ENCODE results near the gene HNRNPA2B1. TPM values are rescaled to one million over a fixed set of nuclear protein-coding genes. Genes with fewer than 3 reads are reported as not detected.

HNRNPA2B1 gene
- total RNA-seq, 1 donor from 2014 or later: 287 TPM

DNA sequence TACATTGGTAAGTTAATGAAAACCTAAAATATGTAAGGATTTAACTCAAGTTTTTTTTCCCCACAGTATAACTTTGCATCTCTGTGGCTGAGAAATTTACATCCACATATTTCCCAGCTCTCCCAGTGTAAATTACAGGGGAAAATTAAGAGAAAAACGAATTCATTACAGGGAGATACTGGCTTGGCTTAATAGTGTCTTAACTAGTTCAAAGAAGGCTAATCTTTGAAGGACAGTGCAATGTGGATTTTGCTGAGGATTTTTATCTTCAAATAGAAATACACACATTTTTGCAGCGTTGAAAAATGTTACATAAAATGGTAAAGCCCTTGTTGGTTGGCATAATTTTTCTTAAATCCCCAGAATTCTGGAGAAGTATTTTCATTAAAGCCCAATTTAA, 2.5 kb upstream of the HNRNPA2B1 start:
- peak overlapping the region; percentile 94 for H3K4me3 ChIP-seq (ENCODE audit: low read depth, low read length)
- no peak for DNase-seq (ENCODE audit: low read depth)
- TF ChIP-seq, protein P1, sequence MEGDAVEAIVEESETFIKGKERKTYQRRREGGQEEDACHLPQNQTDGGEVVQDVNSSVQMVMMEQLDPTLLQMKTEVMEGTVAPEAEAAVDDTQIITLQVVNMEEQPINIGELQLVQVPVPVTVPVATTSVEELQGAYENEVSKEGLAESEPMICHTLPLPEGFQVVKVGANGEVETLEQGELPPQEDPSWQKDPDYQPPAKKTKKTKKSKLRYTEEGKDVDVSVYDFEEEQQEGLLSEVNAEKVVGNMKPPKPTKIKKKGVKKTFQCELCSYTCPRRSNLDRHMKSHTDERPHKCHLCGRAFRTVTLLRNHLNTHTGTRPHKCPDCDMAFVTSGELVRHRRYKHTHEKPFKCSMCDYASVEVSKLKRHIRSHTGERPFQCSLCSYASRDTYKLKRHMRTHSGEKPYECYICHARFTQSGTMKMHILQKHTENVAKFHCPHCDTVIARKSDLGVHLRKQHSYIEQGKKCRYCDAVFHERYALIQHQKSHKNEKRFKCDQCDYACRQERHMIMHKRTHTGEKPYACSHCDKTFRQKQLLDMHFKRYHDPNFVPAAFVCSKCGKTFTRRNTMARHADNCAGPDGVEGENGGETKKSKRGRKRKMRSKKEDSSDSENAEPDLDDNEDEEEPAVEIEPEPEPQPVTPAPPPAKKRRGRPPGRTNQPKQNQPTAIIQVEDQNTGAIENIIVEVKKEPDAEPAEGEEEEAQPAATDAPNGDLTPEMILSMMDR (conservative IDR thresholded peaks at IDR 0.05; ENCODE audit: low read depth, low read length): no peak

DNA sequence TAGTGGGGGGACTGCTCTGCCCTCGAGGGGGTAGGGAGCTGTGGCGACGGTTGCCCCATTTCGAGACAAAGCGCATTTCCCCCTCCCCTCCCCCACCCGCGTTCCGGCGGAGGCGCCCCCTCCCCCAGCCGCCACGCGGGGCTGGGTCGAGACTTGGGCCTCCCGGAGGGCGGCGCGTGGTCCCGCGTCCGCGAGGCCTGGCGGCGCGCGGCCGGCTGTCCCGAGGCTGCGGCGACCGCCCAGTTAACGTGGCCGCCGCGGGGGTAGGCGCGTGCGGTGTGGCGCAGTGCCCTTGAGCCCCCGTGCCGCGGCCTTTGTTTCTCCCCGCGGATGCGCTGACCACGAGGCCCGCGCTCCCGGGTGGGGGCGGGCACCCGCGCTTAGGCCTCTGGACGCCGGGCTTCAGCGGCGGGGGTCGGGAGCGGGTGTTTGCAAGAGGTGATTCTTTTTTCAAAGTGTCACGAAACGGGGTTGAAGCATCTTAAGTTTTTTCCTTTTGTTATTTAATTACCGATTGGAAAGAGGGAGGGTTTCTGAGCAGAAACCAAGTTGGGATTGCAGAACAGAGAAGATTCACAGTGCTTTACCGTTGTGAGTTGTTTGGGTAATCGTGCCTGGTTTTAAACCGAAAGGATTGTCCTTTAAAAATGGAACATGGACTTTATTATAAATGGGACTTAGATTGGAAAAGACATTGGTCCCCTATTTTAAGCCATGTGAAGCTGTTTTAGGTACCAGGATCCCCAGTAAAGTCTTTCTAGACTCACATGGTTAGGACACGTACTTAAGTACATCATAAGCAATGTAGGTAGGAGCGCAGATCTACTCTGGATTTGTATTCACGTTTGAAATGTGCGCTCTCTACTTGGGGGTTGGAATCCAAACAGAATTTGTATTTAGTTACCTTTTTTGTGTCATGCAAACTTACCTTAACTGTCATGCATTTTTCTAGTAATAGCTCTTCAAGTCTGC, 1.8 kb upstream of the HNRNPA2B1 start:
- DNase-seq (ENCODE audit: low read depth): no peak
- H3K4me3 ChIP-seq (ENCODE audit: low read depth, low read length): peak overlapping the region; percentile 94
- TF ChIP-seq, protein P1 (conservative IDR thresholded peaks at IDR 0.05; ENCODE audit: low read depth, low read length): no peak

DNA sequence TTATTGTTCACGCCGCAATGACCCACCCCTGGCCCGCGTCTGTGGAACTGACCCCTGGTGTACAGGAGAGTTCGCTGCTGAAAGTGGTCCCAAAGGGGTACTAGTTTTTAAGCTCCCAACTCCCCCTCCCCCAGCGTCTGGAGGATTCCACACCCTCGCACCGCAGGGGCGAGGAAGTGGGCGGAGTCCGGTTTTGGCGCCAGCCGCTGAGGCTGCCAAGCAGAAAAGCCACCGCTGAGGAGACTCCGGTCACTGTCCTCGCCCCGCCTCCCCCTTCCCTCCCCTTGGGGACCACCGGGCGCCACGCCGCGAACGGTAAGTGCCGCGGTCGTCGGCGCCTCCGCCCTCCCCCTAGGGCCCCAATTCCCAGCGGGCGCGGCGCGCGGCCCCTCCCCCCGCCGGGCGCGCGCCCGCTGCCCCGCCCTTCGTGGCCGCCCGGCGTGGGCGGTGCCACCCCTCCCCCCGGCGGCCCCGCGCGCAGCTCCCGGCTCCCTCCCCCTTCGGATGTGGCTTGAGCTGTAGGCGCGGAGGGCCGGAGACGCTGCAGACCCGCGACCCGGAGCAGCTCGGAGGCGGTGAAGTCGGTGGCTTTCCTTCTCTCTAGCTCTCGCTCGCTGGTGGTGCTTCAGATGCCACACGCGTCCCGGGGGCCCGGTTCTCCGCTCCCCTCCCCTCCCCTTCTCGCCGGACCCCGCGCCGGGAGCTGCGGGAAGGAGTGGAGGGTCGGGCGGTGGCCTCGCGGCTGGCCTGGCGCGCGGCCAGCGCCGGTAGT, 887 bp upstream of the HNRNPA2B1 start, which contains the start of gene CBX3:
TSS of gene CBX3 (plus strand) at position 499 of the 772 bp plus-strand sequence. CDS start 1,254 bp downstream, outside the sequence.
- peak within 1 kb of the TSS; percentile 94 for H3K4me3 ChIP-seq (ENCODE audit: low read depth, low read length)
- TF ChIP-seq, protein P1 (conservative IDR thresholded peaks at IDR 0.05; ENCODE audit: low read depth, low read length): no peak
- no peak for DNase-seq (ENCODE audit: low read depth)

DNA sequence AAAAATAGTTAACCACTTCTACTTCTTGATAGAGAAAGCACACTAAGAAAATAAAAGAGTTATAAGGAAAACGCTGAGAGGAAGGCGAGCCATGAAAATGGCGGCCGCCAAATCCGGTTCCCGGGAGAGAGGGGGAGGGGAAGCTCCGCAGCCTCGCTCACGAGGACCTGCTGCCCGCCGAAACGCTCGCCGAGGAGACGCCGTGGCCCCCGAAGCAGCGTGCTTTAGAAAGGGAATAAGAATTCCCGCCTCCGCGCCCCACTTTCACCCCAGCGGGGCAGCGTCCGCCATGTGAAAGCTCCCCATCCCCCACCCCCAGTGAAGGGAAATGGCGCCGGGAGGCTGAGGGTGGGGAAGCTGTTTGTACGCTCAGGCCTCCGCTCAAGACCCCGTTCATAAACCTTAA, 505 bp downstream of the HNRNPA2B1 start:
- DNase-seq (ENCODE audit: low read depth): no peak
- peak overlapping the region; percentile 94 for H3K4me3 ChIP-seq (ENCODE audit: low read depth, low read length)
- TF ChIP-seq, protein P1 (conservative IDR thresholded peaks at IDR 0.05; ENCODE audit: low read depth, low read length): no peak

DNA sequence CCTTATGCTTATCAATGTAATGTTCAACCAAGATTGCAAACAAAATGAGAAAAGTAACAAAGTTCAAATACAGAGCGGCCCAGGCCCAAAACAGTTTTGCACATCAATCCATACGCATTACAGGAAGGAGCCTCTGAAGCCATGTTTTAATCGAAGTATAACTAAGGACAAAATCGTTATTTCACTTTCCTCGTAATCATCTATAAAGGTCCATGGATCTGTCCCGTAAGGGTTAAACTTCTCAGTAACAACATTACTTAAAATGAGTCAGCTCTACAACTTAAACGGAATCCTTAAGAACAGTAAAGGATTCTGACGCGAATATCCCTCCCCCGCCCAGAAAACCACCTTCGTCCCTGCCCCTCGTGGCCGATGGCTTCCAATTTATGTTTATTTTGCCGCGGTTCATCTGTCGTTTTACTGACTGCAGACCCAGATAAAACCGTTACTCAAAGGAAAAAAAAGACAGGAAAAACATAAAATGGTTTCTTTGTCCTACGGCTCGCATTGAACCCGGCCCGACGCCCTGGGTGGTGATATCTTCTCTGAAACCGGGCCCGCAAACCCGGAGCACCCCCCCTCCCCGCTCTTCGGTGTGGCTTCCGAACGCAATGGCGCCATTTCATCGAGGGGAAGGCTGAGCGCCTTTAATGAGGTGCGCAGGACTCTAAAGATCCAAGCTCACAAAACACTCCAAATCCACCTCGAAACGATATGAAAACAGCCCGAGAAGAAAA, 1.1 kb downstream of the HNRNPA2B1 start:
- DNase-seq (ENCODE audit: low read depth): no peak
- TF ChIP-seq, protein P1 (conservative IDR thresholded peaks at IDR 0.05; ENCODE audit: low read depth, low read length): no peak
- peak overlapping the region; percentile 94 for H3K4me3 ChIP-seq (ENCODE audit: low read depth, low read length)

DNA sequence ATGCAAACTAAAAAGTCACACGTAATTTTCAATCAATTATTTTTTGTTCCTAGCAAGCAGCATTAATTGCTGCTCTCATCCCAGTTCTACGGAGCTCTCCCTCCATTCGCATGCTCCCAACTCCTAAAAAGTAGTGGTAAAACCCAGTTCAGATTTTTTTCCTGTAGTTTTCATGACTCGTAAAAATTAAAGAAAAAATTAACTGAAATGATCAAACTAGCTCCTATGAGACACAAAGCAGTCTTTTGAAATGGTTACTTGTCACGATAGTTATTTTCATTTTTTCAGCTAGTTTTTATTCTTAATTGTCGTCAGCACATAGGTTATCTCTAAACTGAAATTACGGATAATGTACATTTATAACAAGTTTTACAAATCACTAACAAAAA, 1.8 kb downstream of the HNRNPA2B1 start:
- TF ChIP-seq, protein P1 (conservative IDR thresholded peaks at IDR 0.05; ENCODE audit: low read depth, low read length): no peak
- DNase-seq (ENCODE audit: low read depth): no peak
- peak overlapping the region; percentile 94 for H3K4me3 ChIP-seq (ENCODE audit: low read depth, low read length)

Data from epithelial cell of proximal tubule (primary cell).